Esophagus muscularis mucosa (tissue), 3 donors: ENCODE data around the gene TRHDE.

ENCODE experiments used
- EP300 ChIP-seq: sonication (generic); formaldehyde crosslinking; IDR thresholded peaks from one replicate; pipeline ENCODE4 v1.6.1; 2017; ENCODE audit warnings: antibody characterized with exemption
- TF ChIP-seq, protein P1 (sequence below), 3 experiments: fragments of 200-600 bp in 2 of 3; fragments of 450-650 bp in 1 of 3; sonication (generic) in 2 of 3; IDR thresholded peaks; one replicate each; pipeline ENCODE4 v1.5.1; 2017 to 2019; ENCODE audit warnings: antibody characterized with exemption in 3 of 3, mild to moderate bottlenecking in 2 of 3, moderate library complexity in 1 of 3

- TF ChIP-seq, protein P1, sequence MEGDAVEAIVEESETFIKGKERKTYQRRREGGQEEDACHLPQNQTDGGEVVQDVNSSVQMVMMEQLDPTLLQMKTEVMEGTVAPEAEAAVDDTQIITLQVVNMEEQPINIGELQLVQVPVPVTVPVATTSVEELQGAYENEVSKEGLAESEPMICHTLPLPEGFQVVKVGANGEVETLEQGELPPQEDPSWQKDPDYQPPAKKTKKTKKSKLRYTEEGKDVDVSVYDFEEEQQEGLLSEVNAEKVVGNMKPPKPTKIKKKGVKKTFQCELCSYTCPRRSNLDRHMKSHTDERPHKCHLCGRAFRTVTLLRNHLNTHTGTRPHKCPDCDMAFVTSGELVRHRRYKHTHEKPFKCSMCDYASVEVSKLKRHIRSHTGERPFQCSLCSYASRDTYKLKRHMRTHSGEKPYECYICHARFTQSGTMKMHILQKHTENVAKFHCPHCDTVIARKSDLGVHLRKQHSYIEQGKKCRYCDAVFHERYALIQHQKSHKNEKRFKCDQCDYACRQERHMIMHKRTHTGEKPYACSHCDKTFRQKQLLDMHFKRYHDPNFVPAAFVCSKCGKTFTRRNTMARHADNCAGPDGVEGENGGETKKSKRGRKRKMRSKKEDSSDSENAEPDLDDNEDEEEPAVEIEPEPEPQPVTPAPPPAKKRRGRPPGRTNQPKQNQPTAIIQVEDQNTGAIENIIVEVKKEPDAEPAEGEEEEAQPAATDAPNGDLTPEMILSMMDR (IDR thresholded peaks at IDR 0.05) = no peak
- no peak for TF ChIP-seq EP300
Observed at GRCh38 chr12:72692338-72692737, 420.2 kb downstream of the TRHDE start.
